ENCODE measurements around the gene PADI4. TPM values are rescaled to one million over a fixed set of nuclear protein-coding genes. Genes with fewer than 3 reads are reported as not detected.
"Not testable (repeated sequence)": the region's sequence is repeated elsewhere in the genome, so short reads cannot be mapped to it uniquely, and the experiment has no call there.

The PADI4 gene
- total RNA-seq, 1 experiment from 2014 or later: 0.49 TPM

DNA sequence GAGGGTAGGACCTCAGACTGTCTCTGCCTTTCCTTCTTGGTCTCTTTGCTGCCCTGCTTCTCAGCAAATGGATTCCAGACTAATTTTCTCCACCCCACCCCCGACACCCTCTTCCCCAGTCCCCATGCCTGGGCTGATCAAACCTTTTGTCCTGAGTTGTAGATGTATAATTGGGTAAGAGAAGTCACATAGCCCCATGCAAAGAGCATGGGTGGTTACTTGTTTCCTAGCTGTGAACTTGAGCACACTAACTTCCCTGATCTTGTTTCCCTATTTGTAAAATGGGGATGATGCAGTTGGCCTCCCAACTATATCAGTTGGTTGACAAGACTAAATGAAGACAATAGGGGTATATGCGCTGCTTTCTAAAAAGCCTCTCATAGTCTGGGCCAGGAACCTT is 73.2 kb downstream of the PADI4 start:
- no peak for DNase-seq (ENCODE audit: low read depth)

- DNase-seq (ENCODE audit: low read depth): peak; percentile 40
These were observed 84.3 kb downstream of the PADI4 start for GRCh38 chr1:17392199-17392740.

- DNase-seq (ENCODE audit: low read depth): no peak
These were observed 85.2 kb downstream of the PADI4 start for GRCh38 chr1:17393230-17393629.

DNA sequence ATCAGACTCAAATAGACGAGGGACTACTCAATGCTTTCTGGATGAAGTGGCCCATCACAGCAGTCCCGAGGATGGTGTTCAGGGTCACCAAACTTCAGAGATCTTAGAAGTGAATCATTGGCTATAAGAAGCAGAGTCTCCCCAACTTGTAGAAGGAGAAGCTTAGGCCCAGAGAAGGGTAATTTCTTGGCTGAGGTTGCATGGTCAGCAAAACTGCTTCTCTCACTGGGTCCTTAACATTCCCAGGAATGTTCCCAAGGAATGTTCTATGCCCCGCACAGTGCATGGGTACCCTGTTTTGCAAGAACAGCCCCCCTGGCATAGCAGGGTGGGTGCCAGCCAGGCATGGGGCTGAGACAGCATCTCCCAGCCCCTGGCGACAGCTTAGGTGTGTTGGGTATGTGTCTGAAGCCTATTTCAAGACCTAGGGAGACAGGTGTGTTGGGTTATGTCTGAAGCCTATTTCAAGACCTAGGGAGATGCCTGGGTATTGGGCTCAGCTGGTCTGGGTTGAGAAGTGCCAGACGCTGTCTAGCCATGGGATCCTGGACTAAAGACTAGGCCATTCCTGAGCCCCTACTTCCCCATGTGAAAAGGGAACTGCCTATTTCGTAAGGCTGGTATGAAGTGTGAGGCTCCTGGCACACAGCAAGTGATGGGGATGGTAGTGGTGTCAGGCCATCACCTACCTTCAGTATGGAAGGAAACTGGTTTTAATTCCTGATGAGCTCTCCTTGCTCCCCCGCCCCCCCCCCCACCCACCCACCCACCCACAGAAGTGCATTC is 90.1 kb downstream of the PADI4 start:
- DNase-seq (ENCODE audit: low read depth): no peak

DNA sequence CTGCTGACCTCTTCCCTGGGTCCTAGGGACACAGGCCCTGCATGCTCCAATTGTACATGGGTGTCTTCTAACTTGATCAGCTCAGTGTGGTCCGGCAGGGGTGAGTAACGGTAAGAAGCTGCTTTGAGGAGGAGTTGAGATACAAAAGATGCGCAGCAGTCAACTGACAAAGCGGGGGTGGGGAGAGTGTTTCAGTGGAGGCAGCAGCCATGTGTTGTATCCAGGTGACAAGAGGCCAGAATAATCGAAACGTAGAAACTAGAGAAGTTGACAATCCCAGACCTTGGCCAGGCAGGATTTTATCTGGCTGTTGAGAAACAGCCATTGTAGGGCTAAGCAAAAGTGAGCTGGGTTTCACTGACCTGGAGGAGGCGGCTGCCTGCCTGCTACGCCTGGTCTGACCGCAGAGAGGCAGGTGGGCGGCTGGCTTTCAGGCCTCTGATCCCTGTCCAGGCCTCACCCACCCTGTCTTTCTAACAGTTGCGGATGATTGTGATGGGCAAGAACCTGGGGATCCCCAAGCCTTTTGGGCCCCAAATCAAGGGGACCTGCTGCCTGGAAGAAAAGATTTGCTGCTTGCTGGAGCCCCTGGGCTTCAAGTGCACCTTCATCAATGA is 92.8 kb downstream of the PADI4 start:
- DNase-seq (ENCODE audit: low read depth): no peak

DNA sequence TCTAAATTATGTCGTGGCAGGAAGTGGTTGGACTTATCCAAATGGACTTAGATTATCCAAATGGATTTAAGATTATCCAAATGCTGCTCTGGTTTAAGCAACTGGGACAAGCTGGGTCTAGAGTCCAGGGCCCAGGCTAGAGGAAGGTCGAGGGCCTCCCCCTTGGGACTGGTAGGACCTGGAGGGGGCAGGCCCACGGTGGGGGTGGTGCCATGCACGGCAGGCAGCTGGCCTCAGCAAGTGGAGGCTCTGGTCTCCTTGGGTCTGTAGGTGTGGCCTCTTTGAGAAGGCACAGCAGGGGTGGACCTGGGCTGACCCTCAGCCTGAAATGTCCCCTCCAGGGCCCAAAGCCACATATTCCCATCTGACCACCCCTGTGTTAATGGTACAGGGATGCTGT is 93.8 kb downstream of the PADI4 start:
- DNase-seq (ENCODE audit: low read depth): no peak

GRCh38 chr1:17403081-17403480 is 95.1 kb downstream of the PADI4 start:
- DNase-seq (ENCODE audit: low read depth): peak; percentile 73

DNA sequence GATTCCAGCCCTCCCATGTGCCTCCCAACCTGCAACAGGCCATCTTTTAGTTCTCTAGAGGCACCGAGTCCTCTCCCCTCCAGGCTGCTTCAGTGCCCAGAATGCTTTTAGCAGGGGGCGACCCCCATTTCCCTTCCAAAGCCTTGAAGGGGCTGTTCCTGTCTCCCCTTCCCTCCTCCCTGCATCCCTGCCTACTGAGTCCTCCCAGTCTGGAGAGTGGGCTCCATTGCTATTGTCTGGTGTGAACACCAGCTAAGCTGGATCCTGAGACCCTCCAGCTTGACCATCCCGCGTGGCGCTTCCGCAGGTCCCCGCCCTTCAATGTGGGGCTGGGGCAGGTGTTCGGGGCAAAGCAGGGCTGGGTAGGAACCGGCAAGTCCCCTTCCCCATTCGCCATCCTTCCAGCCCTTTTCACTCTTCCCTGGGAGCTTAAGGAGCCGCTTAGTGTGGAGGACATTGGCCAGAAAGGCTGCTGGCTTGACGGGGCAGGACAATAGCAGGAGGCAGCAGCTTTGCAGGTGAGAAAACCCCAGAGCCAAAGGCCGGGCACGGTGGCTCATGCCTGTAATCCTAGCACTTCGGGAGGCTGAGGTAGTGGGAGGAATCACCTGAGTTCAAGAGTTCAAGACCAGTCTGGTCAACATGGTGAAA is 96.2 kb downstream of the PADI4 start:
- no peak for DNase-seq (ENCODE audit: low read depth)

GRCh38 chr1:17404820-17405219 is 96.8 kb downstream of the PADI4 start:
- DNase-seq (ENCODE audit: low read depth): no peak

- DNase-seq (ENCODE audit: low read depth): peak; percentile 66
These were observed 98.1 kb downstream of the PADI4 start for GRCh38 chr1:17405898-17406759.

- DNase-seq (ENCODE audit: low read depth): not testable (repeated sequence)
These were observed 98.9 kb downstream of the PADI4 start for GRCh38 chr1:17406760-17407475.

- peak; percentile 26 for DNase-seq (ENCODE audit: low read depth)
These were observed 100.0 kb downstream of the PADI4 start for GRCh38 chr1:17407786-17408514.

- DNase-seq (ENCODE audit: low read depth): no peak
These were observed 101.4 kb downstream of the PADI4 start for GRCh38 chr1:17409391-17409811.

GRCh38 chr1:17412093-17412870 is 104.3 kb downstream of the PADI4 start:
- no peak for DNase-seq (ENCODE audit: low read depth)

Other genes with a start within 250 kb of the PADI4 start
- 0.12 and 1.3 TPM in 2 replicates for gene PADI2, start 188.7 kb upstream of the PADI4 start, total RNA-seq (2014; rRNA removed; shearing (Covaris generic))
- 1.1 and 1.7 TPM in 2 replicates for gene PADI1, start 103.1 kb upstream of the PADI4 start, total RNA-seq (2014; rRNA removed; shearing (Covaris generic))
- 2.1 and 5.3 TPM in 2 replicates for gene PADI3, start 59.1 kb upstream of the PADI4 start, total RNA-seq (2014; rRNA removed; shearing (Covaris generic))
- not detected in 2 replicates for gene PADI6, start 64.0 kb downstream of the PADI4 start, total RNA-seq (2014; rRNA removed; shearing (Covaris generic))
- 87.4 and 135 TPM in 2 replicates for gene RCC2, start 131.5 kb downstream of the PADI4 start, total RNA-seq (2014; rRNA removed; shearing (Covaris generic))
- gene ARHGEF10L, start 231.5 kb downstream of the PADI4 start, total RNA-seq (2014; rRNA removed; shearing (Covaris generic)): 4.4 and 6.8 TPM in 2 replicates

Data from M059J (cell line).